HG02885 (cell line): ENCODE data around the gene VPS36.
"Not testable (repeated sequence)": the region's sequence is repeated elsewhere in the genome, so short reads cannot be mapped to it uniquely, and the experiment has no call there.

ENCODE experiments used
- ATAC-seq: cut with Tn5 transposase; IDR thresholded peaks from one replicate; pipeline ENCODE4 v1.9.1; 2021; ENCODE audit warnings: mild to moderate bottlenecking; ENCODE audit not compliant: unreplicated experiment, poor library complexity

Gene VPS36

DNA sequence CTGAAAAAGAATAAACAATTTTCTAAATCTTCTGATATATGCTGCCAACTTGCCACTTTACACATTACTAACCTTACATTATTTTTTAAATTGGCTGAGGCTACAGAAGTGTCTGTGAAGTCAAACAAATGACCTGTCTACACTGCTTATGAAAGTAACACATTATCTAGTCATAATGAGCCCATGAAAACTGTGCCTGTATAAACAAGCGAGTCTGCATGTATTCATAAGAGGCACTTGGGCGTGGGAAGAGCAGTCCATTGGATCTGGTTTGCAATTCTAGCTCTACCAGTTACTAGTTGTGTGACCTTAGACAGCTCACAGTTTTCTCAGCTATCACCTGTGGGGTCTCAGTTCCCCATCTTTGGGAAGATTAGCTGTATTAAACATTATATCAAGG is 3.1 kb downstream of the VPS36 start:
- no peak for ATAC-seq

DNA sequence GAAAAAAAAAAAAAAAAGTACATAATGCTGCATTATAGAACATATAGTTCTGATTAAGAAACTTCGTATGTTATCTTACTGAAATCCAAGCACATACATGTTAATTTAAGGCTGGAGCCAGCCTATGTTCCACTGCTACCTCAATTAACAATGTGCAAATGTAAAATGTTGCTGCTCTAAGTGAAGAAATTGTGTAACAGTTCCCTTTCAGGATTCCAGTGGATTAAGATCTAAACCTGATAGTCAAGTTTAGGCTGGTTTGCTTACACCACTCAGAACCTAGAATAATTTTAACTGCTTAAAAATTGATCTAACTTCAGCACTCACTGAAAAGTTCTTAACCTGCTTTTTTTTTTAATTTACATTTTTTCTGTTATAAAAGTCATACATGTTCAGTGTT is 4.2 kb downstream of the VPS36 start:
- no peak for ATAC-seq

DNA sequence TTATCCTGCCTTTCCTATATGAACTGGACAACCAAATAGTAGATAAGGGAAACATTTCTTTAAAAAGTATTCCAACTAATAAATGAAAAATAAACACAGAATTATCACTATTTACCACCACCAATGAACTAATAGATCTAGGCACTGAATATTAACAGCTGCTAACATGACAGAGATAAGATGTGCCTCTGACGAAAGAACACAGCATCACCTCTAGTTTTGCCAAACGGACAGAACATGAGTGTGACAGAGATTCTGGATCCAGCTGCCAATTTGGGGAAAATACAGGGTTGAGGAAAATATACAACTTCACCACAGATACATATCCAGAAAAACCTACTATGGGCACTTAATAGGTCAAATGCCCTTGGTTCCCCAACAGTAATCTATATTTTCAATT is 18.0 kb downstream of the VPS36 start:
- ATAC-seq, result no peak

DNA sequence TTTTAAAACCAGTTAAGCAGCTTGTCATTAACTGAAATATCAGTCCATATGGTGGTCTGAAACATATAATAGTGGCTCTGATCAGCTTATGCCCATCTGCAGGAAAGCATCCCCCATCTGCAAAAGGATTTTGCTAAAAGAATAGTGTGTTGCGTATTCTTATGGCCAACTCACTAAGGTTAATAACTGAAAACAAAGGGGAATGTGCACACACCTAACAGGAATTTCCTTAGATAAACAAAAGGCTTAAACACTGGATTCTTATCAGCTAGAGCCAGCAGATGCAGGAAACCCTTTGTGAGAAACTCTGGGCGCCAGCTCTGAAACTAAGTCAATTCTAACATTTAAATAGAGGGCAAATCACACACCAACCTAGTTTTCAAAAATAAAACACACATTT is 22.1 kb downstream of the VPS36 start:
- no peak for ATAC-seq

DNA sequence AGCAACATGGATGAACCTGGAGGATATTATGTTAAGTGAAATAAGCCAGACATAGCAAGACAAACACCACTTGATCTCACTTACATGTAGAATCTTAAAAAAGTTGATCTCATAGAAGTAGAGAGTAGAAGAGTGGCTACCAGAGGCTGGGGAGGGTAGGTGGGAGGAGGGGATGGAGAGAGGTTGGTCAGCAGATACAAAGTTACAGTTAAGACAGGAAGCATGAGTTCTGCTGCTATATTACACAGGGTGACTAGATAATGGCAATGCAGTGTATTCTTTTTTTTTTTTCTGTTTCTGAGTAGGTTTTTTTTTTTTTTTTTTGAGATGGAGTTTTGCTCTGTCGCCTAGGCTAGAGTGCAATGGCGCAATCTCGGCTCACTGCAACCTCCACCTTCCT is 29.2 kb downstream of the VPS36 start:
- no peak for ATAC-seq

DNA sequence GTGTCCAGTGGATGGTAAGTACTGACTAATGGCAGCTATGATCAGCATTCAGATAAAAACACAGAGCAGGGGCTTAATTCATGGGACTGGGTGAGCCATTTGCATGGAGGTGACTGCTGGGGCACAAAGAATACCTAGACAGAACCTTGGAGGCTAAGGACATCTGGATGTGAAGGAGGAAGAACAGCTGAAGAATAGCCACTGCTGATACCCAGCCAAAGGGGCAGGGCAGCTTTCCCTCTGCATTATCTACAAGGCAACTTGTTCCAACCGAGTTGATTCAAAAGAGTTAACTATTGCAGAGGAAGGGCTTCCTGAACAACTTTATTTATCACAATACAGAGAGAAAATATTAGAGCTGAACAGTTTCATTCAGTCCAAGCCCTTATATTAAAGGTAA is 31.4 kb downstream of the VPS36 start:
- no peak for ATAC-seq

DNA sequence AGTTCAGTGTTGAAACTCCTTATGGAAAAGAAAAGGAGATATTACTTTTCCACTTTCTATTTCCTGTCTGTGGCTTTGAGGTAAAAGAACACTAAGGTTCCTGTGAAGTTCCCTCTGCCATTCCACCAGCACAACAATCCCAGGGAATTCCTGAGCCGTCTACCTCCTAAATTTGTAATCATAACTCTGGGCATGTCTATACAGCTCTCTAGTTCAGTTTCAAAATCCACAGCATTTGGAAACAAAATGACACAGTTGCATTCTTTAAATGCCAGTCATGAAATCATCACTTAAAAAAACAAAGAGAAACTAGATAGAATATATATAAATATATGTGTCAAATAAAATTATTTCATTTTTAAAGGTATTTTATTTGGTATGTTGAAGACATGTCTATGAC is 35.5 kb downstream of the VPS36 start:
- ATAC-seq, result no peak

DNA sequence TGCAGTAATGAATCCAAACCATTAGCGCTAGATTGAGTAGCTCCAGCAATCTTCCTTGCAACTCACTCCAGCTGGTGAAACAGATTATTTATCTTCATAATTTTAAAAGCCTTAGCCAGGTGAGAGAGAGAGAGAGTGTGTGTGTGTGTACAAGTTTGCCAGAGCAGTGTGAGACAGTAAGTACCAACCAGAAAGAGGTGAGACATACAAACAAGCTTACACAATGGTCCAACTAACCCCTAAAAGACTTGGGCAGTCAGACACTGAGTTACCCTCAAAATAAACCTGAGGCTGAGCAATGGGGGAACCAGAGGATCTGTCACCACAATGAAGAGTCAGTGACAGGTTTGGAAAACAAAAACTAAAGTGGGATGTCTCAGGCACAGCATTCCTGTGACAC is 36.4 kb downstream of the VPS36 start:
- no peak for ATAC-seq

DNA sequence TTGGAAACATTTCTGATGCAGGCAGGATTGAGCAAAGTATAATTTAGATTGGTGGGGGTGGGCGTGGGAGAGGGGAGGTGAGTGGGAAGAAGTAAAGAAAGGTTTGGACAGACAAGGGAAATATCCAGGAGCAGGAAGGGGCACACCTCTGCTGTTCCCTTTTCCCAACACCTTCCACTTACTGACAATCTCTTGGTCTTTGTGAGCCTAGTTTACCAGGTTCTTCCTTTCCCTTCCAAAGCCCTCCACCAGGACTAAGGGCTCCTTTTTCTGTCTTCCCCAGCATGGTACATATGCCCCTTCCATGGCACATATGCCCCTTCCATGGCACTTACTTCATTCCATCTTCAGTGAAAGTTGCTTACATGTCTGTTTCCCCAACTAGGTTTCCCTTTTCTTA is 38.3 kb downstream of the VPS36 start:
- no peak for ATAC-seq

DNA sequence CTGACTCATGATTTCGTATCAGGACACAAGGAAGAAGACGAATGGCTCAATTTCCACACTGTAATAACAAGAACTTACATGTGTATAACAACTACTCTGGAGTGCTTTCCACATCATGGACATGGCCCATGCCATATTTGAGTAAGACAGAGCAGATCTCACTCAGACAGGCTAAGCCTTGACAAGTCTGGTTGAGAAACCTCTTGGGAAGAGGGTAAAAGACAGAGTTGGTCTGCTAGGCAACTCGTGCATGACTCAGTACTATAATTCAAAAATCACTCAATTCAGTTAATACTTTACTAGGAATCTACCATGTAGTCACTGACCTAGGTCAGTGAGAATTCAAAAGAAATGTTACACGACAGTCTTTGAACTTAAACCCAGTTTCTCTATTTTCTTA is 38.8 kb downstream of the VPS36 start:
- peak; percentile 60 for ATAC-seq

DNA sequence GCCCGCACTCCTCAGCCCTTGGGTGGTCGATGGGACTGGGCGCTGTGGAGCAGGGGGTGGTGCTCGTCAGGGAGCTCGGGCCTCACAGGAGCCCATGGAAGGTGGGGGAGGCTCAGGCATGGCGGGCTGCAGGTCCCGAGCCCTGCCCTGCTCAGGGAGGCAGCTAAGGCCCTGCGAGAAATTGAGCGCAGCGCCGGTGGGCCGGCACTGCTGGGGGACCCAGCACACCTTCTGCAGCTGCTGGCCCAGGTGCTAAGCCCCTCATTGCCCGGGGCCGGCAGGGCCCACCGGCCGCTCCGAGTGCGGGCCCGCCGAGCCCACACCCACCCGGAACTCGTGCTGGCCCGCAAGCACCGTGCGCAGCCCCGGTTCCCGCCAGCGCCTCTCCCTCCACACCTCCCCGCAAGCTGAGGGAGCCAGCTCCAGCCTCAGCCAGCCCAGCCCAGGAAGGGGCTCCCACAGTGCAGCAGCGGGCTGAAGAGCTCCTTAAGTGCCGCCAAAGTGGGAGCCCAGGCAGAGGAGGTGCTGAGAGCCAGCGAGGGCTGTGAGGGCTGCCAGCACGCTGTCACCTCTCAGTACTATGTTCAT is 42.3 kb downstream of the VPS36 start:
- ATAC-seq, result not testable (repeated sequence)

DNA sequence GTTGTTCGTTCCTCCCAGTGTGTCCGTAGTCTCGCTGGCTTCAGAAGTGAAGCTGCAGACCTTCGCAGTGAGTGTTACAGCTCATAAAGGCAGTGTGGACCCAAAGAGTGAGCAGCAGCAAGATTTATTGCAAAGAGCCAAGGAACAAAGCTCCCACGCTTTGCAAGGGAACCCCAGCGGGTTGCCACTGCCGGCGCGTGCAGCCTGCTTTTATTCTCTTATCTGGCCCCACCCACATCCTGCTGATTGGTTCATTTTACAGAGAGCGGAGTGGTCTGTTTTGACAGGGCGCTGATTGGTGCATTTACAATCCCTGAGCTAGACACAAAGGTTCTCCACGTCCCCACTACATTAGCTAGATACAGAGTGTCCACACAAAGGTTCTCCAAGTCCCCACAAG is 43.0 kb downstream of the VPS36 start:
- ATAC-seq, result not testable (repeated sequence)

DNA sequence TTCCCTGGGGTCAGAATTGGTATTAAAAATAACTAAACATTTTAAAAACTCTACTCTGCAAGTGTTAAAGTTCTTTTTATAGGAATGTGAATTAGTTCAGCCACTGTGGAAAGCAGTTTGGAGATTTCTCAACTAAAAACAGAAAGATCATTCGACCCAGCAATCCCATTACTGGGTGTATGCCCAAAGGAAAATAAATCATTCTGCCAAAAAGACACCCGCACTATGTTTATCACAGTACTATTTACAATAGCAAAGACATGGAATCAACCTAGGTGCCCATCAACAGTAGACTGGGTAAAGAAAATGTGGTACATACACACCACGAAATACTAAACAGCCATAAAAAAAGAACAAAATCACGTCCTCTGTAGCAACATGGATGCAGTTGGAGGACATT is 43.8 kb downstream of the VPS36 start:
- ATAC-seq, result no peak

DNA sequence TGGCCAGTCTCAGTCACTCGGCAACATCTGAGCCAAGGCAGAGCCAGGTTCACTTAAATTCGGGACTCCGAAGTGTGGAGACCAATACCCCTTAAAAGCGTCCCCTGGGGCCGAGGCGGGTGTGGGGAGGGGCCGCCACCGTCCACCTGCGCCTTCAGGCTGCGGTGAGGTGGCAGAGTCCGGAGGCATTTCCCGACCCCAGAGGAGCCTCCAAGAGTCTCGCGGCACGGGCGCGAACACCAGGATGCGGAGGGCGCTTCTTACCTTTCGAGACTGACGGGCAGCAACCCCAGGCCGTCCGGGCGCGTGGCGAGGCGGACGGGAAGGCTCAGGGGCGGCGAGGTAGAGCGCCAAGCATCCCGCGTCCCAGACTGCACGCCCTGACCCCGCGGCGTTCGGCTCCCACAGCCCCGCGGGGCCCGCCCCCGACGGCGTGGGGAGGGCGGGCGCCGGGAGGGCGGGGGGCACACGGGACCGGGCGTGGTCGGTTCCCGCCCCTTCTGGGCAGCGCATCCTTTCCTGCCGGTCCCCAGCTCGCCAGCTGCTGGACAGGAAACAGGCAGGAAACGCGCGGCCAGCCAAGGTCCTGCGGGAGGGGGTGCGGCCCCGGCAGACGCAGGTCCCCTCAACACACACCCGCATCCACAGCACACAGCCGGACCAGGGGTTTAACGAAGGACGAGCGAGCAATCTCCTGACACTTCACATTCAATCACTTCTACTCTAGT is 44.5 kb downstream of the VPS36 start, which contains the start of gene THSD1:
Gene THSD1 (minus strand): TSS at position 406 of the 728 bp plus-strand sequence. CDS start 3,572 bp downstream, outside the sequence.
- ATAC-seq, result peak; percentile 62

DNA sequence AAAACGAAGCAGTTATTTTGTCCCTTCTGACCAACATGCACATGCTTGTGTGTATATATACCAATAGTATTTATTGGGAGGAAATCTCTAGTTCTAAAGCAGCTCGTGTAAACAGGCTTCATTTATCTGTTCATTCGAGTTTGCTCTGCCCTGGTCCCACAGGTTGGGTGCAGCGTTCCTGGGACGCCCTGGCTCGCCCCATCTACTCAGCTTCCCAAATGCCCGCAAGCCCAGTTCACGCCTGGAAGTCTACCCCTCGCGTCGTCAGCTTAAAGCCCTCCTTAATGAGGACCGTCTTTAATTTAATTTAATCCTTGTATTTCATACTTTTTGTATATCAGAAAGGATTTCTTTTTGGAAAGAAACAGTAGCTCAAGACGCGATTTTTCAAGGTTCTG is 45.1 kb downstream of the VPS36 start:
- ATAC-seq, result no peak

DNA sequence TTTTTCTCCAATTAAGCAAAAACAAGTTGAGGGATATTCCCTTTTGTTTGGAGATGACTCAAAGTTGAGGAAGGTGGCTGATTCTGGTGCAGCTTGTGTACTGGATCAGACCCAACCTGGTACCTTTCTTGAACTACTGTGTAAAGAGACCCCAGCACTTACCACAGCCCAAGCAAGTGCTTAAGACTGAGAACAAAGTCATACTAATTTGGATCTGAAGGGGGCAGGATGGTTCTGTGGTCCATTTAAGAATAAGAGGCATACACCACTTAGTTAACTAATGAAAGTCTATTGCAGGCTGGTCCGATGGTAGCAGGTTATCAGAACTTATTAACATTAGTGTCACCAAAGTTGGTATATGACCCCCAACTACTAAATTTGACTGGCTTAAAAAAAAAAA is 50.7 kb downstream of the VPS36 start:
- ATAC-seq, result no peak

DNA sequence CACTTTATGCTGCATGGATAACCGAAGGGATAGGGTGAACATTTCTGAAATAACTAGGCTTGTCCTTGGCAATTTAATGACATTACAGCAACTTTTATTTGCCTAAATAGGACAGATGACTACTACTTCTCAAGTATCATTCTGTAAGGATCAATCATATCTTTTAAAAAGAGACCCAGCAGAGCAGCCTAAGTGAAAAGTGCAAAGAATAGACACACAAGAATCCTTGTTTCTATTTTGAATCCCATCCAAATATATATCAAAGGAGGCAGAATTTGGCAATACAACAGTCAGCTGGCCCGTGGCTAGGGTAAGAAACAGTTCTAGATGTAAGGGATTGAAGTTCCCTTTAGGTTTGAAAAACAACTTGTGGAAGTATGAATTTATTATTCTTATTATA is 51.4 kb downstream of the VPS36 start:
- no peak for ATAC-seq

DNA sequence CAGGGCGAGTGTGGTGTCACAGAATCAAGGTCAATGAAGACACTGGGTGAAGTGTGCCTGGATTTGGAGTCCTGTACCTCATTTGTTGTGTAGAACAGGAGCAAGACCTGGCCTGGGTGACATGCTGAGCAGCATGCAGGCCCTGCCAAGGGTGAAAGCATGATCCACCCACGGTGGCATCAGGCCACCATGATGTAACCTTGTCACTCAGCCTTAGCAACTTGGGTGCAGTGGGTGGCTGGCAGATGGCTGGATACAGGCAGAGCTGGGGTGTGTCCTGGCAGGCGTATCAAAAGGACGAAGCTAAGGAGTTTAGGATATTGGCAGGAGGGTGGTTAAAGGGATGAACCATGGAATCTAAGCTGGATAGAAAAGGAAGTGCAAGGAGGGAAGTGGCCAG is 54.7 kb downstream of the VPS36 start:
- ATAC-seq, result no peak

DNA sequence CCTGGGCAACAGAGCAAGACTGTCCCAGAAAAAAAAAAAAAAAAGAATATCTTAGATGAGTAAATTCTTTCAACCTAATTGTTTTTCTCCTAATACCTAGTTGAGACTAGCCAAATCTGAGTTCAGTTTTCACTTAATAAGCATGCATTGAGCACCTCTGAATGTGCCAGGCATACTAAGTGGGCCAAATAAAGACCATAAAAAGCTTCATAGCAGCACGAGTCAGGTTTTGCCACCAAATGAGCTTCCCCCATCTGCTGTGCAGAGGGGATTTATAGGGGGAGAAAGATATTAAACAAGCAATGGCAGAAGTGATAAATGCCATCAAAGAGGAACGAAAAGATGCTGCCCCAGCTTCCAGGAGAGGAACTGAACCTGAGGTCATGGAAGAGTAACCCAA is 55.8 kb downstream of the VPS36 start:
- no peak for ATAC-seq

DNA sequence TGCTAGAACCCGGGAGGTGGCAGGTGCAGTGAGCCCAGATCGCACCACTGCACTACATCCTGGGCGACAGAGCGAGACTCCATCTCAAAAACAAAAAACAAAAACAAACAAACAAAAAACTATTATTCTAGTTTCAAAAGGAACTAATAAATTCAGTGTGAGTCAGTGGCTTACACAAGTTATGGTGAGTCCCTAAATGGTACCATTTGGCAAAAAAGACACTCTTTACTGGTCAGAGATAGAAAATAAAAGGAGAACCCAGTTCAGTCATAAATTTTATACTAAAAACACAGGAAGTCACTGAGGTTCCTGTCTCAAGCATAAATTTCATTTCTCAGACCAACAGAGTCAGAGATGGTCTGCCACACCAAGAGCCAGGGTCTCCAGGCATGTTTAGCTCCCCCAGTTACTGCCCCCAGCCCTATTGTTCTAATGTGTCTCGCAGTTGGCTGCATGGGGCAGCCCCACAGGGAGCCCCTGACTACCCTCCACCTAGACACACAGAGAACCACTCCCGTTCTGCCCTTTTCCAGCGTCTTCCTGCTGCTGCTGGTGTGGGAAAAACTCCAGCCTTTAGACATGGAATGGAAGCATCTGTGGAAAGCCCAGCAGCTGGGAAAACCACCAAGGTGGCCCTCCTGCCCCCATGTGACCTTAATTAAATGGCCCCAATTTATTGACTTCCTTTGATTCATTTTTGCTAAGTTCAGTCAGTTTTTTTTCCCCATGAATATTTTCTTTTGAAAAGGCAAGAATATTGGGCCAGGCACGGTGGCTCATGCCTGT is 56.7 kb downstream of the VPS36 start:
- ATAC-seq, result no peak

DNA sequence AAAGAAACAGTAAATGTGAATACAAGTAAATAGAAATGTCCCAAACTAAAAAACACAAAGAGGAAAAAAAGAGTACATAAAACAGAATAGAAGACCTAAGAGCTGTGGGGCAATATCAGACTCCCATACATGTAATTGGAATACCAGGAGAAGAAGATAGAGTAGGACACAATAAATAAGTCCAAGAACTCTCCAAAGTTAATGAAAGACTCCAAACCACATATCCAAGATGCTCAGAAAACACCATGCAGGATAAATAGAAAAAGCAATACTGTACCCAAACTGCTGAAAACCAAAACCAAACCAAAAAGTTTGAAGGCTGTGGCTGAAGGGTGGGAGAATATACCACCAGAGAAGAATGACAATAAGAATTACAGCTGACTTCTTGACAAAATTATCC is 62.7 kb downstream of the VPS36 start:
- ATAC-seq, result no peak
